Mesenteric fat pad (tissue), 1 donor: Measurements from ENCODE around the gene LCORL. TPM values are rescaled to one million over a fixed set of nuclear protein-coding genes. Genes with fewer than 3 reads are reported as not detected.

ENCODE experiments used
- total RNA-seq: library from RNA; stranded (reverse); fragmentation: NEBNext Ultra II Directional; extraction: Animal tissue kit (Norgen Biotek cat#: 25700); gene quantifications from one replicate; pipeline ENCODE4 v1.2.1, GENCODE V29; 2021
- donor health status: DM: yes; HTN: yes; CAD: no.

The LCORL gene
- total RNA-seq, 1 donor from 2014 or later, result 10.0 TPM

Other genes with a start within 250 kb of the LCORL start
- not detected for gene FAM184B, start 240.1 kb downstream of the LCORL start, total RNA-seq
- 23.1 TPM for gene DCAF16, start 211.0 kb downstream of the LCORL start, total RNA-seq
- 0.26 TPM for gene NCAPG, start 210.8 kb downstream of the LCORL start, total RNA-seq